GM12872 (cell line): ENCODE results near the gene ITLN2.

Experiments used
- CTCF ChIP-seq: IDR thresholded peaks from 3 replicates; pipeline ENCODE4 v1.5.1; 2011; ENCODE audit warnings: low read depth, mild to moderate bottlenecking, low read length, moderate library complexity; ENCODE audit not compliant: insufficient read depth

The ITLN2 gene

DNA sequence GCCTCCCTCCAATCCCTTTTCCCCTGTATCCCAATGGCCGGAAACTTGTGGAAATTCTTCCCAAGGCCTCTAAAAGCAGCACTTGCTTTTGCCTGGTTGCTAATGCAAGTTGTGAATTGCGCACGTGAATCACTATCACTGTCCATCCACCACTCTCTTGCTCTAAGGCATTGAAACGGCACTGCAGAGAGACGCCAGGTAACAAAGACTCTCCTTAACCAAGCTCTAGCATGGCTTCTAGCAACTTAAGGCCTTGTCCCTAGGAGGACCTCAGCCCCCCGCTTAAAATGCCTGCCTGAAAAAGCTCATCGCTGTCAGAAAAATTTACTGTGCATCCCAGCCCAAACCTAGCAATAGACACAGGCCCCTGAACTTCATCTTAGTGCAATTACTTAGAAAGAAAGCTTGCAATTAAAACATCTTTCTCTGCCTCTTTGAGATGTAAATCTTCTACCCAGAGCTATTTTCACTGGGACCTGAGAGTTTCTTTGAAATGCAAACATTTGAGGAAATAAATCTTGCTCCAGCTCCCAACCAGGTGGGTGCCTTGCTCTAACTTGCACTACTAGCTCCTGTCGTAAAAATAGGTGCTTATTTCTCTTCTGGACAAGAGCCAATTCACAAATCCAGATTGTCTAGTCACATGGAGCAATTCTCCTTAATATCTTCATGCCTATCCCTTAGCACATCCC, 32.9 kb upstream of the ITLN2 start:
- no peak for TF ChIP-seq CTCF

DNA sequence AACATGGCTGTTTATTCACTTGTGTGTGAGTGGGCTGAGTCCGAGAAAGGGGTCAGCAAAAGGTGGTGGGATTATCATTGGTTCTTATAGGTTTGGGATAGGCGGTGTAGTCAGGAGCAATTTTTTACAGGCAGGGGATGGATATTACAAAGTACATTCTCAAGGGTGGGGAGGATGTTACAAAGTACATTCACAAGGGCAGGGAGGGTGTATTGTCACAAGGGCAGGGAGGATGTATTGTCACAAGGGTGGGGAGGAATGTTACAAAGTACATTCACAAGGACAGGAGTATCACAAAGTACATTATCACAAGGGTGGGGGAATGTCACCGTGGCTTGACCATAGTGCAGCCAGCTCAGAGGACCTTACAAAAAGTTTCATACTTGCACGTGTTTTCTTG, 31.1 kb upstream of the ITLN2 start:
- no peak for TF ChIP-seq CTCF

GRCh38 chr1:160981584-160982411, 27.2 kb upstream of the ITLN2 start:
- TF ChIP-seq CTCF = no peak

- TF ChIP-seq CTCF = no peak
Measured at GRCh38 chr1:160979286-160979685, 24.7 kb upstream of the ITLN2 start.

DNA sequence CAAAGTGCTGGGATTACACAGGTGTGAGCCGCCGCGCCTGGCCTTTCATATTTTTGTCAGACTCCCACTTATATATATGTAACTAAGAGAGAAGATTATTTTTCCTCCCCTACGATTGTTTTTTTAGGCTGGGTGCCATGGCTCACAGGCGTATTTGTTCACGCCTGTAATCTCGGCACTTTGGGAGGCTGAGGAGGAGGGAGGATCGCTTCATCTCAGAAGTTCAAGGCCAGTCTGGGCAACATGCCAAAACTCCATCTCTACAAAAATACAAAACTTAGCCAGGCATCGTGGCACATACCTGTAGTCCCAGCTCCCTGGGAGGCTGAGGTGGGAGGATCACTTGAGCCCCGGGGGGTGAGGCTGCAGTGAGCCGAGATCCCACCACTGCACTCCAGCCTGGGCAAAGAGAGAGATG, 23.9 kb upstream of the ITLN2 start:
- TF ChIP-seq CTCF = no peak

DNA sequence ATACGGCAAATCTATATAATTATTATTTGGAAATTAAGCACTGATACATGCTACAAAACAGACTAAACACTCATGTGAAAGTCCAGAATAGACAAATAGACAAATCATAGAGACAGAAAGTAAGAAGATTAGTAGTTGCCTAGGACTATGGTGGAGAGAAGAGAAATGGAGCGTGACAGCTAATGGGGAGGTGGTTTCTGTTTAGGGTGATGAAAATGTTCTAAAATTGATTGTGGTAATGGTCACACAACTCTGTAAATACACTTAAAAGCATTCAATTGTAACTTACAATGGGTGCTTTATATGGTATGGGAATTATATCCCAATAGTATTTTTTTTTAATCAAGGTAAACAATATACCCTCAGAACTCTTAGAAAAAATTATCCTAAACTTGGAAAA, 20.4 kb upstream of the ITLN2 start:
- no peak for TF ChIP-seq CTCF

- TF ChIP-seq CTCF = no peak
Measured at GRCh38 chr1:160973491-160973890, 18.9 kb upstream of the ITLN2 start.
